Measurements from ENCODE around the gene SP1.
"Not testable (repeated sequence)": the region's sequence is repeated elsewhere in the genome, so short reads cannot be mapped to it uniquely, and the experiment has no call there.

Gene SP1

GRCh38 chr12:53427905-53428594, 48.1 kb downstream of the SP1 start:
- Mint-ChIP-seq H3K27me3 (peaks cover 23% of the 10 kb centered on the region), H3K36me3 (no peaks in the 10 kb centered on the region), H3K4me3 (no peak overlapping the region), H3K4me1 (no peaks in the 10 kb centered on the region), H3K27ac (no peak overlapping the region), H3K9me3 (no peaks in the 10 kb centered on the region)
- no peak for DNase-seq
- CTCF ChIA-PET, result interaction anchor here (0.6 to 1.6 kb wide), 6 partner anchors 12 to 106 kb away, joined by 3 to 10 read pairs (median 4); no protein-coding TSS in a partner anchor

GRCh38 chr12:53428741-53429140, 48.8 kb downstream of the SP1 start:
- DNase-seq, result no peak
- H3K36me3 Mint-ChIP-seq, result no peaks in the 10 kb centered on the region
- H3K4me3 Mint-ChIP-seq, result no peak overlapping the region
- CTCF ChIA-PET, result interaction anchor here (1.6 kb wide), 1 partner anchor 76 kb away, joined by 10 read pairs; no protein-coding TSS in a partner anchor
- no peak overlapping the region for H3K27ac Mint-ChIP-seq
- H3K27me3 Mint-ChIP-seq, result peaks cover 25% of the 10 kb centered on the region
- H3K4me1 Mint-ChIP-seq, result no peaks in the 10 kb centered on the region
- H3K9me3 Mint-ChIP-seq, result no peaks in the 10 kb centered on the region

GRCh38 chr12:53430116-53430515, 50.1 kb downstream of the SP1 start:
- CTCF ChIA-PET, result interaction anchor here (1.5 to 1.9 kb wide), 4 partner anchors 9 to 107 kb away, joined by 3 to 7 read pairs (median 4); no protein-coding TSS in a partner anchor
- Mint-ChIP-seq H3K27ac (no peak overlapping the region), H3K27me3 (peaks cover 16% of the 10 kb centered on the region)

GRCh38 chr12:53431187-53431586, 51.2 kb downstream of the SP1 start:
- DNase-seq, result no peak
- H3K9me3 Mint-ChIP-seq, result no peaks in the 10 kb centered on the region
- H3K4me3 Mint-ChIP-seq, result no peak overlapping the region
- H3K4me1 Mint-ChIP-seq, result no peaks in the 10 kb centered on the region
- peaks cover 14% of the 10 kb centered on the region for H3K27me3 Mint-ChIP-seq
- H3K36me3 Mint-ChIP-seq, result no peaks in the 10 kb centered on the region
- CTCF ChIA-PET, result interaction anchor here (1.5 to 1.9 kb wide), 3 partner anchors 10 to 108 kb away, joined by 3 to 7 read pairs (median 3); no protein-coding TSS in a partner anchor
- H3K27ac Mint-ChIP-seq, result no peak overlapping the region

More at GRCh38 chr12:53430116-53430515, 50.1 kb downstream of the SP1 start:
- H3K4me1 Mint-ChIP-seq, result no peaks in the 10 kb centered on the region
- no peaks in the 10 kb centered on the region for H3K36me3 Mint-ChIP-seq
- no peak for DNase-seq
- H3K9me3 Mint-ChIP-seq, result no peaks in the 10 kb centered on the region
- H3K4me3 Mint-ChIP-seq, result no peak overlapping the region

GRCh38 chr12:53435326-53435725, 55.4 kb downstream of the SP1 start:
- H3K27me3 Mint-ChIP-seq, result peaks cover 18% of the 10 kb centered on the region
- CTCF ChIA-PET, H3K9me3 Mint-ChIP-seq, H3K4me3 Mint-ChIP-seq, H3K4me1 Mint-ChIP-seq, DNase-seq, H3K27ac Mint-ChIP-seq, H3K36me3 Mint-ChIP-seq: not testable (repeated sequence)

GRCh38 chr12:53439582-53439981, 59.6 kb downstream of the SP1 start:
- H3K4me3 Mint-ChIP-seq, H3K27ac Mint-ChIP-seq, H3K9me3 Mint-ChIP-seq, H3K27me3 Mint-ChIP-seq, DNase-seq: not testable (repeated sequence)
- peaks cover 17% of the 10 kb centered on the region for H3K36me3 Mint-ChIP-seq
- CTCF ChIA-PET, result interaction anchor here (0.9 to 1.4 kb wide), 3 partner anchors 12 to 92 kb away, joined by 3 to 4 read pairs (median 4); no protein-coding TSS in a partner anchor
- peaks cover 25% of the 10 kb centered on the region for H3K4me1 Mint-ChIP-seq

- CTCF ChIA-PET, result interaction anchor here (0.8 to 1.3 kb wide), 4 partner anchors 34 to 303 kb away, joined by 3 to 4 read pairs (median 3); partner anchors contain the start of gene AAAS
These were observed 61.3 kb downstream of the SP1 start, which contains the start of gene PRR13 for GRCh38 chr12:53441040-53441833. PRR13 (plus strand) TSS chr12:53441734; CDS start chr12:53442715, 981 bp downstream.

GRCh38 chr12:53443955-53444354, 64.0 kb downstream of the SP1 start:
- Mint-ChIP-seq H3K27ac (no peak overlapping the region), H3K27me3 (no peaks in the 10 kb centered on the region), H3K9me3 (no peaks in the 10 kb centered on the region), H3K4me1 (peaks cover 44% of the 10 kb centered on the region), H3K4me3 (peak overlapping the region; percentile 49), H3K36me3 (peaks cover 43% of the 10 kb centered on the region)
- CTCF ChIA-PET, result no interaction called here
- no peak for DNase-seq

More at GRCh38 chr12:53441040-53441833, 61.3 kb downstream of the SP1 start, which contains the start of gene PRR13:
- Mint-ChIP-seq H3K4me3 (peak within 1 kb of the TSS; percentile 94), H3K27ac (peak within 1 kb of the TSS; percentile 92), H3K36me3 (peaks cover 29% of the 10 kb centered on the region), H3K27me3 (peaks cover 4% of the 10 kb centered on the region), H3K4me1 (peaks cover 39% of the 10 kb centered on the region), H3K9me3 (no peaks in the 10 kb centered on the region)
- DNase-seq, result peak; percentile 99

GRCh38 chr12:53444593-53445325, 64.8 kb downstream of the SP1 start:
- CTCF ChIA-PET, result interaction anchor here (0.6 kb wide), 1 partner anchor 92 kb away, joined by 3 read pairs; no protein-coding TSS in a partner anchor
- H3K27me3 Mint-ChIP-seq, H3K4me3 Mint-ChIP-seq, DNase-seq, H3K9me3 Mint-ChIP-seq, H3K27ac Mint-ChIP-seq: not testable (repeated sequence)
- Mint-ChIP-seq H3K36me3 (peaks cover 43% of the 10 kb centered on the region), H3K4me1 (peaks cover 42% of the 10 kb centered on the region)

- Mint-ChIP-seq H3K4me3 (no peak overlapping the region), H3K27ac (no peak overlapping the region), H3K36me3 (peaks cover 49% of the 10 kb centered on the region), H3K9me3 (no peaks in the 10 kb centered on the region), H3K4me1 (peaks cover 46% of the 10 kb centered on the region), H3K27me3 (no peaks in the 10 kb centered on the region)
- DNase-seq, result no peak
- CTCF ChIA-PET, result no interaction called here
These were observed 71.0 kb downstream of the SP1 start for GRCh38 chr12:53450936-53451335.

- peak within 1 kb of the TSS; percentile 99 for H3K4me3 Mint-ChIP-seq
- CTCF ChIA-PET, result no interaction called here
- H3K4me1 Mint-ChIP-seq, result peaks cover 41% of the 10 kb centered on the region
- peak within 1 kb of the TSS; percentile 99 for H3K27ac Mint-ChIP-seq
- peaks cover 47% of the 10 kb centered on the region for H3K36me3 Mint-ChIP-seq
- H3K27me3 Mint-ChIP-seq, result no peaks in the 10 kb centered on the region
- no peaks in the 10 kb centered on the region for H3K9me3 Mint-ChIP-seq
- DNase-seq, result peak; percentile 99
These were observed 71.7 kb downstream of the SP1 start, which contains the start of gene PCBP2 for GRCh38 chr12:53451661-53452158. PCBP2 (plus strand) TSS chr12:53452102; CDS start chr12:53454801, 2,699 bp downstream.

- CTCF ChIA-PET, result interaction anchor here (0.6 to 1.2 kb wide), 2 partner anchors 14 to 126 kb away, joined by 3 read pairs; no protein-coding TSS in a partner anchor
- H3K36me3 Mint-ChIP-seq, result peaks cover 51% of the 10 kb centered on the region
- H3K4me3 Mint-ChIP-seq, result peak overlapping the region; percentile 99
- H3K27me3 Mint-ChIP-seq, result no peaks in the 10 kb centered on the region
- H3K27ac Mint-ChIP-seq, result peak overlapping the region; percentile 99
- H3K9me3 Mint-ChIP-seq, result no peaks in the 10 kb centered on the region
- H3K4me1 Mint-ChIP-seq, result peaks cover 41% of the 10 kb centered on the region
- peak; percentile 81 for DNase-seq
These were observed 72.4 kb downstream of the SP1 start for GRCh38 chr12:53452159-53453077.

All from activated naive CD4-positive, alpha-beta T cell treated with anti-CD3 and anti-CD28 coated beads, Interleukin-2, amount 10 ng/mL, durations not matched to agents 7 days and 5 days (primary cell).